CD4-positive, alpha-beta T cell (primary cell): ENCODE results near the gene GIMAP6. TPM values are rescaled to one million over a fixed set of nuclear protein-coding genes. Genes with fewer than 3 reads are reported as not detected.
"Not testable (repeated sequence)": the region's sequence is repeated elsewhere in the genome, so short reads cannot be mapped to it uniquely, and the experiment has no call there.

ENCODE experiments used
- ATAC-seq: fragments of 200-7000 bp; cut with Tn5 transposase; one replicate; pipeline ENCODE4 v1.10.0; 2022; ENCODE audit warnings: mild to moderate bottlenecking; ENCODE audit not compliant: poor library complexity
- CTCF ChIA-PET: fragments of 350-600 bp; sonication (Branson Sonifier 250); formaldehyde crosslinking; loops from one replicate; lab custom pipeline; 2021; ENCODE audit warnings: antibody characterized with exemption, inconsistent platforms; lab: Charles Lee
- POLR2A ChIA-PET: fragments of 350-600 bp; sonication (Branson Sonifier 250); formaldehyde crosslinking; loops from one replicate; lab custom pipeline; 2021; ENCODE audit warnings: antibody characterized with exemption, inconsistent platforms; lab: Charles Lee
- DNase-seq, 14 experiments: peaks; one replicate each; pipeline ENCODE4 v3.0.0-alpha.2; 2013 to 2020; ENCODE audit warnings: mixed read lengths in 2 of 14
- H3K27ac ChIP-seq, 2 donors: one replicate each; pipeline versions ENCODE4 v1.5.1 to v1.7.0; 2013; ENCODE audit warnings: low read length in 2 of 2, low read depth in 1 of 2, mild to moderate bottlenecking in 1 of 2
- H3K27me3 ChIP-seq, 2 experiments: 1 replicate in 1 of 2; 2 replicates in 1 of 2; pipeline versions ENCODE4 v1.6.1 to v1.7.0; 2013; ENCODE audit warnings: low read length in 2 of 2, control low read depth in 1 of 2, mild to moderate bottlenecking in 1 of 2, moderate library complexity in 1 of 2; ENCODE audit not compliant: insufficient read depth in 2 of 2, control insufficient read depth in 1 of 2
- H3K36me3 ChIP-seq: one replicate; pipeline ENCODE4 v1.6.1; 2013; ENCODE audit warnings: low read length, control low read depth; ENCODE audit not compliant: insufficient read depth
- H3K4me1 ChIP-seq: one replicate; pipeline ENCODE4 v1.6.1; 2013; ENCODE audit warnings: low read length, control low read depth; ENCODE audit not compliant: insufficient read depth
- H3K4me3 ChIP-seq: one replicate; pipeline ENCODE4 v1.5.1; 2013; ENCODE audit warnings: mild to moderate bottlenecking, low read length, moderate library complexity
- H3K9me3 ChIP-seq, 2 experiments: 1 replicate in 1 of 2; 2 replicates in 1 of 2; pipeline versions ENCODE4 v1.6.1 to v1.7.0; 2013; ENCODE audit warnings: low read length in 2 of 2, mild to moderate bottlenecking in 2 of 2, control low read depth in 1 of 2, moderate library complexity in 1 of 2; ENCODE audit not compliant: control insufficient read depth in 1 of 2, insufficient read depth in 1 of 2
- H3K27ac Mint-ChIP-seq: one replicate; pipeline ENCODE4 v1.8.0; 2020; ENCODE audit warnings: mixed read lengths
- H3K27me3 Mint-ChIP-seq: one replicate; pipeline ENCODE4 v1.8.0; 2021; ENCODE audit warnings: mixed read lengths
- H3K36me3 Mint-ChIP-seq: one replicate; pipeline ENCODE4 v1.8.0; 2021; ENCODE audit warnings: low read depth, mixed read lengths
- H3K4me1 Mint-ChIP-seq: one replicate; pipeline ENCODE4 v1.8.0; 2021; ENCODE audit warnings: low read depth, mixed read lengths
- H3K4me3 Mint-ChIP-seq: one replicate; pipeline ENCODE4 v1.8.0; 2020; ENCODE audit warnings: mild to moderate bottlenecking, mixed read lengths
- H3K9me3 Mint-ChIP-seq: one replicate; pipeline ENCODE4 v1.8.0; 2020; ENCODE audit warnings: mixed read lengths
- CTCF ChIP-seq: fragments of 200-600 bp; IDR thresholded peaks from one replicate; pipeline ENCODE4 v1.8.0; 2022; ENCODE audit warnings: antibody characterized with exemption, mild to moderate bottlenecking
- intact Hi-C, 2 experiments: fragments of 100-400 bp; cut with DNase I in 1 of 2; cut with micrococcal nuclease in 1 of 2; formaldehyde crosslinking; loops; one replicate each; pipeline versions ENCODE4 v1.15.1 to v1.9.0; 2023 to 2025; cut with DNase I, micrococcal nuclease
- total RNA-seq, 174 experiments: library from RNA in 2 of 174; stranded (reverse) in 2 of 174; gene quantifications; one replicate each; pipeline ENCODE4 v1.2.3 and lab custom pipeline; 2021 to 2026

GIMAP6 gene
- total RNA-seq, 2 experiments from 2014 or later: 14.3 to 14.9 TPM

- ATAC-seq: no peak
- peaks cover 79% of the 10 kb centered on the region for H3K4me1 Mint-ChIP-seq
- TF ChIP-seq CTCF: no peak
- peaks cover 10% of the 10 kb centered on the region for H3K9me3 Mint-ChIP-seq
- H3K9me3 ChIP-seq: peaks cover 9 to 11% of the 10 kb centered on the region in 2 experiments
- H3K4me3 ChIP-seq: no peak overlapping the region
- H3K4me3 Mint-ChIP-seq: peak overlapping the region; percentile 57
- no peaks in the 10 kb centered on the region for H3K27me3 ChIP-seq
- peak overlapping the region in 1 of 2 donors; percentile 38 for H3K27ac ChIP-seq
- POLR2A ChIA-PET: interaction anchor here (0.6 to 3.2 kb wide), 13 partner anchors 8 to 172 kb away, joined by 3 to 13 read pairs (median 4); partner anchors contain the start of genes GIMAP1, GIMAP4, GIMAP6 and GIMAP7
- peaks cover 12% of the 10 kb centered on the region for H3K4me1 ChIP-seq
- peaks cover 48% of the 10 kb centered on the region for H3K36me3 Mint-ChIP-seq
- CTCF ChIA-PET: interaction anchor here (1.5 kb wide), 1 partner anchor 172 kb away, joined by 4 read pairs; no protein-coding TSS in a partner anchor
- peak overlapping the region; percentile 85 for H3K27ac Mint-ChIP-seq
- no peaks in the 10 kb centered on the region for H3K36me3 ChIP-seq
- H3K27me3 Mint-ChIP-seq: no peaks in the 10 kb centered on the region
- intact Hi-C loops: no loop called here
- DNase-seq: peak in 1 of 14 experiments; percentile 14
Measured at GRCh38 chr7:150620617-150621371, 11.4 kb downstream of the GIMAP6 start.

- CTCF ChIA-PET: no interaction called here
- no peak for TF ChIP-seq CTCF
- peaks cover 9 to 13% of the 10 kb centered on the region in 2 experiments for H3K9me3 ChIP-seq
- H3K27me3 ChIP-seq: no peaks in the 10 kb centered on the region
- Mint-ChIP-seq H3K27ac (peak overlapping the region; percentile 85), H3K4me3 (no peak overlapping the region), H3K36me3 (peaks cover 41% of the 10 kb centered on the region), H3K4me1 (peaks cover 79% of the 10 kb centered on the region), H3K27me3 (no peaks in the 10 kb centered on the region), H3K9me3 (peaks cover 3% of the 10 kb centered on the region)
- intact Hi-C loops: no loop called here
- POLR2A ChIA-PET: interaction anchor here (0.9 to 2.6 kb wide), 5 partner anchors 12 to 171 kb away, joined by 3 to 8 read pairs (median 4); partner anchors contain the start of genes GIMAP1 and GIMAP6
- H3K4me3 ChIP-seq: no peak overlapping the region
- no peaks in the 10 kb centered on the region for H3K36me3 ChIP-seq
- ATAC-seq: no peak
- DNase-seq: no peak
- H3K4me1 ChIP-seq: peaks cover 18% of the 10 kb centered on the region
- no peak overlapping the region for H3K27ac ChIP-seq
Measured at GRCh38 chr7:150620061-150620460, 12.1 kb downstream of the GIMAP6 start.

- Mint-ChIP-seq H3K4me1 (peaks cover 72% of the 10 kb centered on the region), H3K36me3 (peaks cover 40% of the 10 kb centered on the region), H3K27ac (peak overlapping the region; percentile 80)
- CTCF ChIA-PET, H3K4me3 Mint-ChIP-seq, H3K27me3 ChIP-seq, ATAC-seq, H3K27me3 Mint-ChIP-seq, H3K9me3 ChIP-seq, H3K9me3 Mint-ChIP-seq, H3K4me3 ChIP-seq, H3K36me3 ChIP-seq, intact Hi-C loops, DNase-seq, H3K27ac ChIP-seq: not testable (repeated sequence)
- H3K4me1 ChIP-seq: peaks cover 27% of the 10 kb centered on the region
- POLR2A ChIA-PET: interaction anchor here (0.9 to 1.3 kb wide), 4 partner anchors 10 to 53 kb away, joined by 3 to 4 read pairs (median 4); partner anchors contain the start of gene GIMAP4
Measured at GRCh38 chr7:150615221-150615755, 16.9 kb downstream of the GIMAP6 start.

- POLR2A ChIA-PET: interaction anchor here (1.0 to 1.3 kb wide), 3 partner anchors 10 to 47 kb away, joined by 3 to 4 read pairs (median 3); partner anchors contain the start of gene GIMAP4
- intact Hi-C loops, H3K36me3 ChIP-seq, CTCF ChIA-PET, H3K27me3 ChIP-seq, ATAC-seq, H3K9me3 ChIP-seq, H3K9me3 Mint-ChIP-seq, H3K27me3 Mint-ChIP-seq, H3K4me3 ChIP-seq: not testable (repeated sequence)
- H3K36me3 Mint-ChIP-seq: peaks cover 41% of the 10 kb centered on the region
- peak overlapping the region in 1 of 2 donors; percentile 40 for H3K27ac ChIP-seq
- peak overlapping the region; percentile 80 for H3K27ac Mint-ChIP-seq
- H3K4me3 Mint-ChIP-seq: peak overlapping the region; percentile 57
- peaks cover 26% of the 10 kb centered on the region for H3K4me1 ChIP-seq
- H3K4me1 Mint-ChIP-seq: peaks cover 64% of the 10 kb centered on the region
- peak in 1 of 14 experiments; percentile 55 for DNase-seq
Measured at GRCh38 chr7:150614426-150614825, 17.8 kb downstream of the GIMAP6 start.
